ENCODE data around the gene C1QTNF9.
A peak's percentile ranks its signal among the peaks of the same experiment; 100 is the strongest.
"Not testable (repeated sequence)": the region's sequence is repeated elsewhere in the genome, so short reads cannot be mapped to it uniquely, and the experiment has no call there.

The C1QTNF9 gene

DNA sequence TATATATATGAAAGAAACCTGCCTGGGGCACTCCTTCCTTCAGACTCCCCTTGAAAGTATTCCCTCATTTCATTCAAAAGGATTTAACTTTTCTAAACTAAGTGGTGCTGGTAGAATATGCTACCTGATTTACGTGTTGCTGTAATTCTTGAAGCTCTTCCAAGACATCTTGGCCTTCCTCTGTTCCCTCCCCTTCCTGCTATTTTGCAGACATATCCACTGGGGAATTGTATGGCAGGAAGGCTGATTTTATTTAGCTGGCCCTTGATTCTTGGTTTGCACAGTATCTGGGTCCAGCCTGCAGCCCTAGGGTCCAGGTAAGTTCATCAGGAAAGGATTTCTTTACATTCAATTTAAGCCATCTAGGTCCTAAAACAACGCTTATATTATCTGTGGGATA is at the start of gene C1QTNF9:
Gene C1QTNF9 (plus strand): TSS at position 281 of the 400 bp plus-strand sequence. CDS start 6,424 bp downstream, outside the sequence.
- not testable (repeated sequence) for DNase-seq (ENCODE audit: low spot score)

DNA sequence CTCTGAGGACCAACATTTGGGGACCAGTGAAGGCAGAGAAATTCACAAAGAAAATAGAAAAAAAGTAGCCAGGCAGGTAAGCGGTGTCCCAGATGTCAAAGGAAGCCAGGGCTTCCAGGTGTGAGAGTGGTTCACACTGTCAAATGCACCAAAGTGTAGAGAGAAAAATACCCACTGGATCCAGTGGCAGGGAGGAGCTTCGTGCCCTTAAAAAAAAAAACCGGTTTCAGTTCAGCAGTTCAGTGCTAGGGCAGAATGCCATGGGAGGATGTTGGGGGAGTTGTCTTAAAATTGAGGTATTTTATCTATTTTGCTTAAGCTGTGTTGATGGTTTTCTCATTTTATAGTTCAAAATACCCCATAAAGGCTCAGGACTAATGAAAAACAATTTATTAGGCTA is 47.8 kb upstream of the C1QTNF9 start:
- no peak for DNase-seq (ENCODE audit: low spot score)

DNA sequence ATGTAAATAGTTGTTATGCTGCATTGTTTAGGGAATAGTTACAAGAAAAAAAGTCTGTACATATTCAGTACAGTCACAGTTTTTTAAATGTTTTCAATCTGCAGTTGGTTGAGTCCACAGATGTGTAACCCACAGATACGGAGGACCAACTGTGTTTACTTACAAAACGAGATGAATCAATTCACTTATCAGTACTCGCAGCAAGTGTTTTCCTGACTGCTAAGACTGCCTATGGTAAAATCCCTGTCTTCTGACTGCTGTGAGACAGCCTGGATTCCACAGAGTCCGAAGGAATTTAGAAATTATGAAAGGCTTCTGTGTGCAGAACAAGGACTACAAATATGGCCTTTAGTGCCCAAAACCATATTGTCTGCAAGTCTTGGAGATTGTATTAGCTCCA is 45.7 kb upstream of the C1QTNF9 start:
- DNase-seq (ENCODE audit: low spot score), result peak; percentile 82

DNA sequence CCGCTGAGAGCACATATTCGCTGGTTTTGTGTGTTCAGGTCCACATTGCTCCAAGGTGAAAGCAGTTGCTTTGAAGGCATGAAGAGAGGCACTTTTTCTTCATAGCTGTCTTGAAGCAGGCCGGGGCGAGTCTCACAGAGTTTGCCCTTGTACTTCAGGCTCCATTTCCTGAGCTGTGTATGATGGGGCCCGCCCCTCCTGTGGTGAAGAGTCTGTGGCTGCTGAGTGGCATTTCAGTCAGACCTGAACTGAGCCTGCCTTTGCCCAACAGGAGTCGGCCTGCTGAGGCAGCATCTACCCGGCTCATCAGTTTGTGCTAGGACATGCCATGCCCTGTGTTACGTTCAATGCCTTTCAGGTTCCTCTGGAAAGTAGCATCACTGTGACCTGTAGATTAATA is 44.4 kb upstream of the C1QTNF9 start:
- DNase-seq (ENCODE audit: low spot score), result no peak

DNA sequence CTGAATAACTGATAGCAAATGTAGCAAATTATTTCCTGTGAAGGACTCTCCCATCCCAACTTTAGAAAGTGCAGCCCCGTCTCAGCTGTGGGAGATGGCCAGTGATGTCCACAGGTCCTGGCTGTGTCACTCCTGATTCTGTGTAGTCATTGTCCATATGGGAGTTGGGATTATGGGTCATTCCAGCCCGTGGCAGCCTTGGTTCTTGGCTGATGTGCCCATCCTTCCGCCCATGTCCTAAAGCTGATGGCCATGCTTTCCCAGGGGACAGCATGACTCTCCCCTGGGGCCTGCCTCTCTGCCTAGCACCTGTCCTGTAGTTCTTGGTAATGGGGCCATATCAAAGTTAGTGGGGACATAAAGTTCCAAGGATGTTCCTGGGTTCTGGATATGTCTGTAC is 43.9 kb upstream of the C1QTNF9 start:
- no peak for DNase-seq (ENCODE audit: low spot score)

DNA sequence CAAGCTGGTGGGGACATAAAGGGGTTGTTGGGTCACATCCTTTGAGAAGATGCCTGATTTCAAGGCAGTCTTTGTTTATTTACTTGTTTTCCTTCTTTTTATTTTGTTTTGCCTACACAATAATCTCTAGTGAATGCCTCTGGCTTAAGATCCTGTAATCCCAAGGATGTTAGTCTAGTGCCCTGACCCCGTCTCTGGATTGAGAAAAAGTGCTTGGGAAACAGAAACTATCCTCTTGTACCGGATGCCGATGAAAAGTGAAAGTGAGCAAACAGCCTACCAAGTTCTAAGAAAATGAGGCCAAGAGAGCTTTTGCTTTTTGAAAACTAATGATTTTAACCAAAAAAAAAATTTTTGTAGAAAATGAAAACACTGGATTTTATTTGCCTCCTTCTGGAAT is 42.1 kb upstream of the C1QTNF9 start:
- no peak for DNase-seq (ENCODE audit: low spot score)

GRCh38 chr13:24267801-24268200 is 41.6 kb upstream of the C1QTNF9 start:
- DNase-seq (ENCODE audit: low spot score), result no peak

DNA sequence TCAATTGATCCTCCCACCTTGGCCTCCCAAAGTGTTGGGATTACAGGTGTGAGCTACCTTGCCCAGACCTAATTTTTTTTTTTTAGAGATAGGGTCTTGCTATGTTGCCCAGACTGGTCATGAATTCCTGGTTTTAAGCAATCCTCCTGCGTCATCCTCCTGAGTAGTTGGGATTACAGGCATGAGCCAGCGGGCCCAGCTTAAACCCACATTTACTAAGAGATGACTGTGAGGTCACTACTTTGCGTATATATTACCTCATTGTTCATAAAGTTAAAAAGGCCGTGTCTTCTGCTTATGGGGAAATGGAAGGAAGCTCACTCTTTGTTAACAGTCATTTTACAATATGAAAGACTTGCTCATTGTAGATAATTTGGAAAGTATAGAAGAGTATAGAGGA is 39.6 kb upstream of the C1QTNF9 start:
- DNase-seq (ENCODE audit: low spot score), result no peak

DNA sequence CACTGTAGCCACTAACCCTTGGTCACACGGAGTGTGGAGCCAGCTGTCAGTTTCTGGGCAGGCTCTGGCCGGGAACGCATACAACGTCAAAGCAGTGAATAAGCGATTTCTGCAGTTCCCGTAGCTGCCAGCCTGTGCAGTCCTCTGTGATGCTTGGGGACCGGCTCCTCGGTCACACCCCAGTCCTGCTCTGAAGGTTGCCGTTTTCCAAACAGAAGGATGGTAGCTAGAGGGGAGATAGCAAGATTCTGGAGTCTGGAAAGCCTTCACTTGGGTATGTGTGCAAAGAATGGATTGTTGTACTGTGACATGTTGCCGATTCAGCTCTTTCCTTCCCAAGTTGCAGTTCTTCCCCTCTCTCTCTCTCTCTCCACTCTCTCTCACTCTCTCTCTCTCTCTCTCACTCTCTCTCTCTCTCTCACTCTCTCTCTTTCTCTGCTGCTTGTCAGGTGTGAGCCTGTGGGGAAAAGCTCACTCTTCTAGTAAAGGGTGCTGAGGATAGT is 38.7 kb upstream of the C1QTNF9 start:
- DNase-seq (ENCODE audit: low spot score), result peak; percentile 16

GRCh38 chr13:24271231-24271600 is 38.2 kb upstream of the C1QTNF9 start:
- no peak for DNase-seq (ENCODE audit: low spot score)

DNA sequence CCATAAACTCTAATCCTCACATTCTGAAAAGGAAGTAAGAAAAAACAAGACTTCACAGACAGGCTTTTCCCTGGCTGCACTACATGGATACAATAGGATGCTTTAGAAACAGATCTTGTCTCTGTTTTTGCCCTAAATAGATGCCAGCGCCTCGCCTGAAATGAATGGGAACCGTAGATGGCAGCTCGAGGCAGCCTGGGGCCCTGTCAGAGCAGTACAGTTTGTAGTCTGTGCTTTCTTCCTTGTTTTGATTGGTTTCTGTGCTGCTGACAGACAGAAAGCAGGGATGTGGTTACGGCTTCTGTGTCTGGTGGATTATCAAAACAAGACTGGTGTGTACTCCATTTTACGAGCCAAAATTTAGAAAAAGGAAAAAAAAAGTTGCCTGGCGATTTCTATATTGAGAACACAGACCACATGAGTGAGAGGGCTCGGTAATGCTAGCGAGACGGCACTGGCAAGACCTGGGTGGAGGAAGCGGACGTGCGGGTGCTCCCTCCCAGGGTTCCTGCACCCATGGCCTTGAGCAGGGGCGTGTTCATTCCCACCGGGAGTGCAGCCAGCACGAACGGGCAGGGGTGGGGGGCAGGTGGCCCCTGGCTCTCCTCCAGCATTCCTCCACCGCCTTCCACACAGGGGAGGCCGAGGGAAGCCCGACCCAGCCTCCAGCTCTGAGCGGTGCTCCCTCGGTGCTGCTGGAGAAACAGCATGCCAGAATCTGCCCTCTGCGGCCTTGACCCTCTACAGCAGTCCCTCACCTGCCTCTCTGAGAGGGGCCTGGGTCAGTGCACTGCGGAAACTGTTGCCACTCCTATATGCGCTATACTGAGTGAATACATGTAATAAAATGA is 37.6 kb upstream of the C1QTNF9 start:
- peak; percentile 89 for DNase-seq (ENCODE audit: low spot score)

GRCh38 chr13:24272452-24273161 is 36.8 kb upstream of the C1QTNF9 start:
- DNase-seq (ENCODE audit: low spot score), result no peak

GRCh38 chr13:24273926-24274325 is 35.5 kb upstream of the C1QTNF9 start:
- DNase-seq (ENCODE audit: low spot score), result no peak

- DNase-seq (ENCODE audit: low spot score), result no peak
These were observed 34.8 kb upstream of the C1QTNF9 start for GRCh38 chr13:24274452-24275021.

- DNase-seq (ENCODE audit: low spot score), result no peak
These were observed 34.3 kb upstream of the C1QTNF9 start for GRCh38 chr13:24275041-24275440.

DNA sequence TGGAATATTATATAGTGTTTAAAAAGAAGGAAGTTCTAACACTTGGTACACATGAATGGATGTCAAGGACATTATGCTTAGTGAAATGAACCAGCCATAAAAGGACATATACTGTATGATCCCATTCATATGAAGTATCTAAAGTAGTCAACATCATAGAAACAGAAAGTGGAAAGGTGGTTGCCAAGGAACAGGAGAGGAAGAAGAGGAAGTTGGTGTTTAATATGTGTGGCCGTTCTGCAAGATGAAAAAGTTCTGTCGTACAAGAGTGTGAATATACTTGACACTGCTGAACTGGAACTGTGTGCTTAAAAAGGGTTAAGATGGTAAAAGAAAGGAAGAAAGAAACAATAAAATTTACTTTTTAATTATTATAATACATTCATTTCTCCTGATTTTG is 33.1 kb upstream of the C1QTNF9 start:
- DNase-seq (ENCODE audit: low spot score), result no peak

DNA sequence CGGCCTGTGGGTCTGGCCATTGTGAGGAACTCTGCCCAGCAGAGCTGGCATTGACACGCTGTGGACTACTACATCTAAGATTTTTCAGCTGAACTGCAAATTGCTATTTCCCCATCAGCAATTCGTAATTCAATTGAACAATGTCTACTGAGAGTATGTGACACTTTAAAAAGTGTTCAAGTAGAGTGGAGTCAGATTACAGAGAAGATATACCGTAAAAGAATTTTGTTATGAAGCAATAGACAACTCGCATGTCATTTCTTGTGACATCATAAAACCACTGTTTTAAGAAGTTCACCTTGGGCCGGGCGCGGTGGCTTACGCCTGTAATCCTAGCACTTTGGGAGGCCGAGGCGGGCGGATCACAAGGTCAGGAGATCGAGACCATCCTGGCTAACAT is 32.5 kb upstream of the C1QTNF9 start:
- no peak for DNase-seq (ENCODE audit: low spot score)

DNA sequence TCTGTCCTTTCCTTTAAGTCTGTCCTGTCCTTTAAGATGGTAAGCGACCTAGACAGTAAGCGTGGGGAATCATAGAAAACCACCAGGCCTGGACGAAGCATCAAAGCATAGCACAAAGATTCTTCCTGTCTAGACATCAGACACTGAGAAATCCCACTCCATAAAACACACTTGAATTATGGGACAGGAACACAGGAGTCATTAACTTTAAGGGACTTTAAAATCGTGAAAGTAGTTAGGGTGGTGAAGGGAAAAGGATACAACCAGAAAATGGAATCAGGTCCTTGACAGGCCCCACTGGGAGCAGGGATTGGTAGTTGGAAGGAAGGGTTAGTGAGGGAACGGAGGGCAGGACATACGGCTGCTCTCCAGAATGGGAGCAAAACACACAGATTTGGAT is 31.6 kb upstream of the C1QTNF9 start:
- DNase-seq (ENCODE audit: low spot score), result no peak

DNA sequence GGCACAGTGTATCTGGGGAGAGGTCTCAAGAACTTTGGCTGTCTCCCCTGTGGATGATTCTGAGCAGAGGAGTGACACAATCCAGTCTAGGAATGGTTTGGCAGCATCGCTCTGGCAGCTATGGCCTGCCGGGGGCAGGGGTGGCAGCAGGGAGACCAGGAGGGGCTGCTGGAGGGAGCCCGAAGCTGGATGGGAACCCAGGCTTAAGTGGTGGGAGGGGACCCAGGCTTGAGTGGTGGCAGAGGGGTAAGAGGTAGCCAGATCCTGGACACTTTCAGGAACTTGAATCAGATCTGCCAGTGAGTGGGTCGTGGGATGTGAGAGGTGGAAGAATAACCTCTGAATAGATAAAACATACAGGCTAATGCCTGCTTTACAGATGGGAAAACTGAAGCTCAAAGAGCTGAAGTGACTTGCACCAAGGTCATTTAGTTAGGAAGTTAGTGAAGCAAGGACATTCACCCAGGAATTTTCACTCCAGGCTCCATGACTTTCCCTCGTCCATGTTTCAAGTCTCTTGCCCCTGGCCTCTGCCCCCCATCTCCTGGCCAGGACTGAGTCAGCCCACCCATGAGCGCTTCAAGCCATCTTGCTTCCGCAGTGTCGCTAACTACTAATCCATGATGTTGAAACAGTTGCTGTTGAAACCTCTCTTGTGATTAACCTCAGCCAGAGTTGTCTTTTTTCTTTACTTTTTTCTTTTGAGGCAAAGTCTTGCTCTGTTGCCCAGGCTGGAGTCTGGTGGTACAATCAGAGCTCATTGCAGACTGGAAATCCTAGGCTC is 29.9 kb upstream of the C1QTNF9 start:
- DNase-seq (ENCODE audit: low spot score), result no peak

DNA sequence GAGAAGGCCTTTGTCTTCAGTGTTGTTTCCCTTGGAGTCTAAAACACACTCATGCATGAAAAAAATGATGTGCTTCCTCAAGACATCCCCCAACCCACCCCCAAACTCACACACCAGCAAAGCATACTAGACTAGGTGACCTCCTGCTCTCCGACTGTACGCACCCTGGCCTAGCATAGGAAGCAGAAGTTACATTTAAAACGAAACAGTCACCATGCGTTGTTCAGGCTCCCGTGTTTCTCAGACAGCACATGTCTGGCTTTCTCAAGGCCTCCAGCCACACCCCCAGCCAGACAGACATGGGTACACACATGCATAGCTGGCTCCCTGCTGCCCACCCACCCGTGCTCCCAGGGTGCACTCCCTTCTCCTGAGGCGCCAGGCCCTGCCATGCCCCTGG is 28.7 kb upstream of the C1QTNF9 start:
- DNase-seq (ENCODE audit: low spot score), result no peak

GRCh38 chr13:24281188-24282008 is 28.0 kb upstream of the C1QTNF9 start:
- DNase-seq (ENCODE audit: low spot score), result no peak
